Measurements from ENCODE around the gene MGAT2. TPM values are rescaled to one million over a fixed set of nuclear protein-coding genes. Genes with fewer than 3 reads are reported as not detected.
"Not testable (repeated sequence)": the region's sequence is repeated elsewhere in the genome, so short reads cannot be mapped to it uniquely, and the experiment has no call there.

MGAT2 gene
- total RNA-seq, 1 experiment from 2014 or later: 72.0 TPM

GRCh38 chr14:49623387-49623786 lies 2.8 kb downstream of the MGAT2 start:
- H3K4me1 ChIP-seq: peaks cover 12% of the 10 kb centered on the region; the same call in 1 of the 2 replicates
- no peak overlapping the region for H3K27ac ChIP-seq
- H3K27me3 ChIP-seq: no peaks in the 10 kb centered on the region
- no peak for DNase-seq
- H3K4me3 ChIP-seq: no peak overlapping the region
- H3K36me3 ChIP-seq: peaks cover 54% of the 10 kb centered on the region
- no peaks in the 10 kb centered on the region for H3K9me3 ChIP-seq (replicated peaks)

- Histone ChIP-seq H3K27me3 (no peaks in the 10 kb centered on the region), H3K27ac (no peak overlapping the region), H3K9me3 (replicated peaks) (no peaks in the 10 kb centered on the region), H3K4me3 (no peak overlapping the region), H3K4me1 (peaks cover 12% of the 10 kb centered on the region; the same call in 1 of the 2 replicates), H3K36me3 (peaks cover 46% of the 10 kb centered on the region)
- no peak for DNase-seq
Measured at GRCh38 chr14:49623941-49624839, 3.6 kb downstream of the MGAT2 start.

- Histone ChIP-seq H3K27me3 (no peaks in the 10 kb centered on the region), H3K36me3 (peaks cover 6% of the 10 kb centered on the region; the same call in 1 of the 2 replicates), H3K9me3 (replicated peaks) (no peaks in the 10 kb centered on the region), H3K4me3 (peak overlapping the region; percentile 84), H3K4me1 (peaks cover 6% of the 10 kb centered on the region; the same call in 1 of the 2 replicates), H3K27ac (peak overlapping the region; percentile 87)
- DNase-seq: peak; percentile 96 to 97
Measured at GRCh38 chr14:49633640-49634546, 13.3 kb downstream of the MGAT2 start.

DNA sequence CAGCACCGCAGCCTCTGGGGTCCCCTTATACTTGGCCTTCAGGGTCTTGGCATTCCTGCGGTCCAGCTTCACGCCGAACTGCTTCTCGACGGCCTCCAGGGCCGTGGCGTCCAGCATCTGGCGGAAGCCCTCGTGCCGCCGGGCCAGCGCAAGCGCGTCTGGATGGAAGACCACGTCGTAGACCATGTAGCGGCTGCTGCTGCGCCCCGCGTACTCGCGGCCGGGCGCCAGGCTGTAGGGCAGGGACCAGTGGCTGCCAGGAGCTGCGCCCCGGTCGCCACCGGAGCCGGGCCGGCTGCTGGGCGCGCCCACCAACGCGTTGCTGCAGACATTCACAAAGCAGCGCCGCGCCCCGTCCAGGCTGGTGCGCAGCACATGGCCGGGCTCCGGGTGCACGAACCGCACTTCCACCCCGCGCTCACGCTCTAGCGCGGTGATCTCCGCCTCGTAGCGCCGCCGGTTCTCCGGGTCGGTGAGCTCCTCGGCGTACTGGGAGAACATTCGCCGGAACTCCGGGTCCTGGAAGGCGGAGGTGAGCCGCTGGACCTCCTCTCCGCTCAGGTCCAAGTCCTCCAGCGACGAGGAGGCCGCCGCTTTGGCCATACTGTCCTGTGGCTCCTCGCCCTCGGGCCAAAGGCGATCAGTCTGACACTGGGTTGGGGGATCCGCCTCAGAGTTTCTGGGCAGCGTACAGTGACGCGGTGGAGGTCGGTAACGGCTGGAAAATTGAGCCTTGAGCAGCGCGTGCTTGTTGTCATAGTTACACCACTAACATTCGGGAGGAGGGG lies 14.1 kb downstream of the MGAT2 start, which contains the start of gene DNAAF2:
Gene DNAAF2, minus strand, starts transcription at position 698 of the 788 bp plus-strand sequence. Its CDS starts 95 bp downstream, at position 603.
- peaks cover 6% of the 10 kb centered on the region; the same call in 1 of the 2 replicates for H3K4me1 ChIP-seq

DNA sequence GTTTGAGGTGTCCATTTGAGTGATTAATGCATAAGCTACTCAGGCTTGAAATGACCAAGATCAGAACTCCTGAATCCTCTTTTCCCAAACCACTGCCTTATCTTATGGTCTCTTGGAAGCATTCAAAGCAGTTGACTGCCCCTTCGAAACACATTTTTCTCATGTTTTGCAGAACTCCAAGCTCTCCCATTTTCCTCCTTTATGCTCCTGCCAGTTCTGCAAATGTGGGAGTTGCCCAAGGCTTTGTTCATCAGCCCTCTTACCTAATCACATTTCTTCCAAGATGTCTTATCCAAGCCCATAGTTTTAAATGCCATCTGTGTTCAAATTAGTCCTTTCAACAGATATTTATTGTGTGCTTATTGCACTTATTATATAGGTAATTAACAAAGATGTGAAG lies 16.3 kb downstream of the MGAT2 start:
- peaks cover 2% of the 10 kb centered on the region; the same call in 1 of the 2 replicates for H3K4me1 ChIP-seq
- no peaks in the 10 kb centered on the region for H3K9me3 ChIP-seq (replicated peaks)

More for the DNA sequence above, 14.1 kb downstream of the MGAT2 start, which contains the start of gene DNAAF2:
- peaks cover 6% of the 10 kb centered on the region for H3K36me3 ChIP-seq
- H3K4me3 ChIP-seq: peak within 1 kb of the TSS; percentile 84
- H3K27ac ChIP-seq: peak within 1 kb of the TSS; percentile 87
- no peaks in the 10 kb centered on the region for H3K9me3 ChIP-seq (replicated peaks)
- no peaks in the 10 kb centered on the region for H3K27me3 ChIP-seq
- DNase-seq: peak; percentile 65 to 72

GRCh38 chr14:49637534-49638078 lies 17.0 kb downstream of the MGAT2 start:
- DNase-seq: no peak
- Histone ChIP-seq H3K36me3 (no peaks in the 10 kb centered on the region; the same call in 1 of the 2 replicates), H3K27me3 (no peaks in the 10 kb centered on the region), H3K4me3 (no peak overlapping the region), H3K4me1 (no peaks in the 10 kb centered on the region), H3K27ac (no peak overlapping the region), H3K9me3 (replicated peaks) (no peaks in the 10 kb centered on the region)

More for the DNA sequence above, 16.3 kb downstream of the MGAT2 start:
- Histone ChIP-seq H3K27me3 (no peaks in the 10 kb centered on the region), H3K4me3 (no peak overlapping the region), H3K27ac (no peak overlapping the region), H3K36me3 (no peaks in the 10 kb centered on the region; the same call in 1 of the 2 replicates)
- DNase-seq: no peak

GRCh38 chr14:49640540-49641417 lies 20.2 kb downstream of the MGAT2 start:
- Histone ChIP-seq H3K9me3 (replicated peaks) (no peaks in the 10 kb centered on the region), H3K36me3 (peaks cover 2% of the 10 kb centered on the region), H3K27ac (no peak overlapping the region), H3K4me3 (no peak overlapping the region), H3K27me3 (no peaks in the 10 kb centered on the region), H3K4me1 (no peaks in the 10 kb centered on the region)
- no peak for DNase-seq

- Histone ChIP-seq H3K4me1 (no peaks in the 10 kb centered on the region), H3K27me3 (no peaks in the 10 kb centered on the region), H3K9me3 (replicated peaks) (no peaks in the 10 kb centered on the region), H3K36me3 (peaks cover 9% of the 10 kb centered on the region), H3K4me3 (no peak overlapping the region), H3K27ac (no peak overlapping the region)
- DNase-seq: peak in 1 of 2 experiments; percentile 19
Measured at GRCh38 chr14:49641697-49642129, 21.1 kb downstream of the MGAT2 start.

- H3K27ac ChIP-seq: no peak overlapping the region
- peaks cover 9% of the 10 kb centered on the region for H3K36me3 ChIP-seq
- H3K9me3 ChIP-seq (replicated peaks): no peaks in the 10 kb centered on the region
- H3K4me1 ChIP-seq: no peaks in the 10 kb centered on the region
- no peak overlapping the region for H3K4me3 ChIP-seq
- no peaks in the 10 kb centered on the region for H3K27me3 ChIP-seq
- no peak for DNase-seq
Measured at GRCh38 chr14:49642163-49642562, 21.6 kb downstream of the MGAT2 start.

DNA sequence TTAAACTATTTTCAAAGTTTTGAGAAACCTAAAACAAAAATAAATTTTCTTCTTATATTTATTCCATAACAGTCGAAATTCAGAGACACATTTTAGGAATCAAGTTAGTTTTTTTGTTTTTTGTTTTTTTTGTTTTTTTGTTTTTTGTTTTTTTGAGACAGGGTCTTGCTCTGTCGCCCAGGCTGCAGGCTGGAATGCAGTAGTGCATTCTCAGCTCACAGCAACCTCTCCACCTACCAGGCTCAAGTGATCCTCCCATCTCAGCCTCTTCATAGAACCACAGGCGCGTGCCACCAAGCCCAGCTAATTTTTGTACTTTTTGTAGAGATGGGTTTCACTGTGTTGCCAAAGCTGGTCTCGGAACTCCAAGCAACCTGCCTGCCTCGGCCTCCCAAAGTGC lies 32.9 kb downstream of the MGAT2 start:
- Histone ChIP-seq H3K4me1 (no peaks in the 10 kb centered on the region), H3K9me3 (replicated peaks) (no peaks in the 10 kb centered on the region), H3K27me3 (no peaks in the 10 kb centered on the region), H3K4me3 (no peak overlapping the region), H3K36me3 (peaks cover 22% of the 10 kb centered on the region), H3K27ac (no peak overlapping the region)
- no peak for DNase-seq

DNA sequence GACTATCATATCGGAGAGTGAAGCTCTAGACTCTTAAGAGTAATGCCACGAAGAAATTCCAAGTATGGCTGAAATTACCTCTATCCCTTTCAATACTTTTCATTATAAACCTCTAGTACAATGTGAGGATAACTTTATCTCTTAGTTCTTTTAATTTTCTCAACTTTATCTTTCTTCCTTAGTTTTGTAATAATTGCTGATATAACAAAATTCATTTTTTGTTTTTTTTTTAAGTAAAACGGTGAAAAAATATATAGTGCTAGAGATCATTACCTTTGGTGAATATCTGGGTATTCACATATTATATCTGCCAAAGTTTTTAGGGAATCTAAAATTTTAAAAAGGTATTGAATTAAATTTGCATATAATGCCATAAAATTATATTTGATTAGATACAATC lies 33.9 kb downstream of the MGAT2 start:
- Histone ChIP-seq H3K36me3 (peaks cover 22% of the 10 kb centered on the region), H3K4me1 (no peaks in the 10 kb centered on the region), H3K4me3 (no peak overlapping the region), H3K27ac (no peak overlapping the region), H3K9me3 (replicated peaks) (no peaks in the 10 kb centered on the region), H3K27me3 (no peaks in the 10 kb centered on the region)
- no peak for DNase-seq

GRCh38 chr14:49657500-49657899 lies 36.9 kb downstream of the MGAT2 start:
- H3K27ac ChIP-seq: not testable (repeated sequence)

More at GRCh38 chr14:49657500-49657899, 36.9 kb downstream of the MGAT2 start:
- H3K9me3 ChIP-seq (replicated peaks); H3K4me3 ChIP-seq; H3K4me1 ChIP-seq; H3K27me3 ChIP-seq; DNase-seq: not testable (repeated sequence)
- H3K36me3 ChIP-seq: peaks cover 10% of the 10 kb centered on the region

Data from SJCRH30 (cell line).